ENCODE data around the gene SCIMP.
"Not testable (repeated sequence)": the region's sequence is repeated elsewhere in the genome, so short reads cannot be mapped to it uniquely, and the experiment has no call there.

Gene SCIMP

DNA sequence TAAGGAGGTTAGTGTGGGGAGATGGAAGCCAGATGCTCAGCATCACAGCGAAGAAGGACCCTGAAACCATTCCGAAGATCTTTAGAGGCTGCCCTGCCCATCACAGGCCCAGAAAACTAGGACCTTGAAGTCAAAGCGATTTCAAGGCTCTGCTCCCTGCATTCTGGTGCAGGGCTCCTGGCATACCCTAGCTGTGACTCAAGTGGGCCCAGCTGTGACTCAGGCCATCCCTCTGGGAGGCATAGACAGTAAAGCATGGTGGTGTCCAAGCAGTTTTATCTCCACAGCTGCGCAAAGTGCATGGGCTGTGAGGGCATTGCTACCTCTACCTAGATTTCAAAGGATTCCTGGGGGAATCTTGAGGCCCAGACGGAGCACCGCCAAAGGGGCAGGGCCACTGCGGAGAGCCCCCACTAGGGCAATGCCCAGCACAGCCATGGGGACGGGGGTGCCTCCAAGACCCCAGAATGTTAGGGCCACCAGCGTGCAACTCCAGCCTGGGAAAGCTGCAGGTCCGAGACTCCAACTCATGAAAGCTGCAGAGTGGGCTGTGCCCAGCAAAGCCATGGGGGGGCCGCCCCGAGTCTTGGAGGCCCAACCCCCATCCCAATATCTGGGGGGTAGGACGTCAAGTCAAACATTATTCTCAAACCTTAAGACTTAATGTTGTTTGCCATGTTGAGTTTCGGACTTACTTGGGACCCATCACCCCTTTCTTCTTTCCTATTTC is 31.3 kb downstream of the SCIMP start:
- in situ Hi-C loops (cut with HindIII; ENCODE audit: low pct_ligation_motif_present, low pct_unique_long_range_greater_than_20kb, low sequenced_read_pairs) = no loop called here

DNA sequence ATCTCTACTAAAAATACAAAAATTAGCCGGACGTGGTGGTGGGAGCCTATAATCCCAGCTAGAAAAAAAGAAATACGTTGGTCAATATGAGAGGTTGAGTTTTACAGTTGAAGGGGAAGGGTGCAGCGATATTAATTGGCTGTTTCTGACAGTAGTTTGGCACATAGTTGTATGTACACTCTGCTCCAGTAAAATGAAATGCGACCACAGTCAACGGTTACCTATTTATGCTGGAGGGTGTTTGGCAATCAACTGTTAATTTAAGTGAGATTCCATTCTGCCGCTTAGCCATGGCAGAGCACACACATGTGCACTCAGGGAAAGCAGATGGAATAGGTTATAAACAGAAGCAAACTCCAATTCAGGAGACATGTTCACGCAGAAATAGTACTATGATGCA is 33.6 kb downstream of the SCIMP start:
- in situ Hi-C loops (cut with HindIII; ENCODE audit: low pct_ligation_motif_present, low pct_unique_long_range_greater_than_20kb, low sequenced_read_pairs) = no loop called here
- DNase-seq = no peak

More for the DNA sequence above, 31.3 kb downstream of the SCIMP start:
- DNase-seq = no peak

DNA sequence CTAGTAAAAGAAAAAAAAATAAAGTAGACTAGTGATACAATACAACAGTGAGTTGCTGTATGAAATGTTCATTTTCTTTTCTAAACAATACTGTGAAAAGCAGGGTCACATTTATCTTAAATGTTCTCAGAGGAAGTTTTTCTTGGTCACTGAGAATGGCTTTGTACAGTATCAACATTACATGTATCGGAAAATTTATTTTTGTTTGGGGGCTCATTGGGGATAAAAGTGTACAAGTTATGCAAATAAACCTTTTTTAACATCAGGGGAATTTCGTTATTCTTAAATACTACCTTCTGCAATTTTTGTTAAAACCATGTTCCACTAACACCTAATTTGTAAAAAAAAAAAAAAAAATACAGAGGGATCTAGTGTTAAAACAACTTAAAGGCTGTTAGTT is 34.3 kb downstream of the SCIMP start:
- DNase-seq = no peak
- in situ Hi-C loops (cut with HindIII; ENCODE audit: low pct_ligation_motif_present, low pct_unique_long_range_greater_than_20kb, low sequenced_read_pairs) = no loop called here

DNA sequence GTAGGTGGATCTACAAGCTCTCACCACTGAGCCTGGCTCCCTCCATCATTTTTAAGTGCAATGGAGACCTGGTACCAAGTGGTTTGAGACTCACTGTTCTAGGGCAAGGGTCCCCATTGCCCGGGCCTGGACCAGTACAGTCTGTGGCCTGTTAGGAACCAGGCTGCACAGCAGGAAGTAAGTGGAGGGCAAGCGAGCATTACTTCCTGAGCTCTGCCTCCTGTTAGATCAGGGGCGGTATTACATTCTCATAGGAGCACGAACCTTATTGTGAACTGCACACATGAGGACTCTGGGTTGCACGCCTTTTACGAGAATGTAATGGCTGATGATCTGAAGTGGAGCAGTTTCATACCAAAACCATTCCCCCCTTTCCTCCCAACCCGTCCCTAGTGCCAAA is 36.2 kb downstream of the SCIMP start:
- in situ Hi-C loops (cut with HindIII; ENCODE audit: low pct_ligation_motif_present, low pct_unique_long_range_greater_than_20kb, low sequenced_read_pairs) = no loop called here
- no peak for DNase-seq

DNA sequence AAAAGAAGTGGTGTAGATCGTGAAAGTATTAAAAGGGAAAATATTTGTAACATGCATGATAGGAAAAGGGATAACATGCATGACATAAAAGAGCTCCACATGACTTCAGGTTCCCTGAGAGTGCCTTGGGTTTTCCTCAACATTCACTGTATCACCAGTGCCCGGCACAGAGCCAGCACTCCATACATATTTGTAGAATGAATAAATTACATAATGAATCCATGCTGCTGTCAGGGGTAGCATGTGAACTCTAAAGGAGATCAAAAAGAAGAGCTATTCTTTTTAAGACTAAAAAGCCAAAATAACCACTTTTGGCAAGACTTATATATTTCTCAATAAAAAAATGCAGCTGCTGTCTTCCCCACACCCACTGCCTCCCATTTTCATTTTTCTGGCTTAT is 40.3 kb downstream of the SCIMP start:
- in situ Hi-C loops (cut with HindIII; ENCODE audit: low pct_ligation_motif_present, low pct_unique_long_range_greater_than_20kb, low sequenced_read_pairs) = no loop called here
- DNase-seq = no peak

DNA sequence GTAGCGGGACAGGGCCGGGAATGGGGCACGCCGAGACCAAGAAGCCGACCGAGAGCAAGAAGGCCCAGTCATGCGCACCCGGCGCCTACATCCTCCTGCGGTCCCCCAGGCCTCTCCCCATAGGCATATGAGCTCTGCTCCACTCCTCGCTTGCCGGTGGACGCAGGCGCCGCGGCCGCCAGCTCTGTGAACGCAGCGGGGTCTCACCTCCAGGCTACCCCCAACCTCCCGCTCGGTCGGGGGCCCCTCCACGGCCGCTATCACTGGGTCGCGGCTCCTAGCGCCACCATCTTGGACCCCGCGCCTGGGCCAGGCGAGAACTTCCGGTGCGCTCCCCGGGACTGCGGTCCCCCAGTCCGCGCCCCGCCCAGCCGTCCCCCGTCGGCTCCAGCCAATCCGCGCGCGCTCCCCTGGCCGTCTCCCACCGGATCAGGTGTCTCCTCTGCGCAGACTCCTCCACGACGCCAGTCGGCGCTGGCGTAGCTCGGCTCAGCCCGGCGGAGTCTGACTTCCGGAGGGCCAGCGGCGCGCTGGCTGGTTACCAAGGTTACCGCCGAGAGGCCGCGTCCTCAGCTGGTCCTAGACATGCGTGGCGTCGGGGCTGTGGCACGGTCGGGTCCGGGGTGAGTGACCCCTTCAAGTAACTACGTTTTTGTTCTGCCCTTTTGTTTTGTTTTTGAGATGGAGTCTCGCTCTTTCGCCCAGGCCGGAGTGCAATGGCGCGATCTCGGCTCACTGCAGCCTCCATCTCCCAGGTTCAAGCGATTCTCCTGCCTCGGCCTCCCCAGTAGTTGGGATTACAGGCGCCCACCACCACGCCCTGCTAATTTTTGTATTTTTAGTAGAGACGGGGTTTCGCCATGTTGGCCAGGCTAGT is 42.9 kb downstream of the SCIMP start, which contains the start of gene ZNF594:
TSS of gene ZNF594 (minus strand) at position 328 of the 877 bp plus-strand sequence. CDS start 7,612 bp downstream, outside the sequence.
- in situ Hi-C loops (cut with HindIII; ENCODE audit: low pct_ligation_motif_present, low pct_unique_long_range_greater_than_20kb, low sequenced_read_pairs) = no loop called here
- peak; percentile 97 for DNase-seq

DNA sequence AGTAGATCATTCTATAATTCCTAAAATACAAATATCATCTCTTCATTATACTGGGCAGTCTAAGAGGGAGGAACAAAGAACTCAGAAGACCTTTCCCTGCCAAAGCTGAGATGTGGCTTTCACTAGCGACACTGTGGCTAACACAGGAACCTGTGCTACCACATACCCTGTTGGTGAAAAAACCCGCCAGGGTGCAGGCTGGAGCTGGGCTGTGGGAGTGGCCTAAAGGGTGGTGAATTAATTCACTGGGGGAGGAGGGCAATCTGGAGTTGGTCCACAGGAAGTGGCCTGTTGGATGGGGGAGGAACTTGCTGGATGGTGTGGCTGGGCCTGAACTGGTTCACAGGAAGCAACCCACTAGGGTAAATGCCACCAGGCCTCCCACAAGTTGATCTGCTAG is 50.4 kb downstream of the SCIMP start:
- in situ Hi-C loops (cut with HindIII; ENCODE audit: low pct_ligation_motif_present, low pct_unique_long_range_greater_than_20kb, low sequenced_read_pairs) = no loop called here
- DNase-seq = no peak

DNA sequence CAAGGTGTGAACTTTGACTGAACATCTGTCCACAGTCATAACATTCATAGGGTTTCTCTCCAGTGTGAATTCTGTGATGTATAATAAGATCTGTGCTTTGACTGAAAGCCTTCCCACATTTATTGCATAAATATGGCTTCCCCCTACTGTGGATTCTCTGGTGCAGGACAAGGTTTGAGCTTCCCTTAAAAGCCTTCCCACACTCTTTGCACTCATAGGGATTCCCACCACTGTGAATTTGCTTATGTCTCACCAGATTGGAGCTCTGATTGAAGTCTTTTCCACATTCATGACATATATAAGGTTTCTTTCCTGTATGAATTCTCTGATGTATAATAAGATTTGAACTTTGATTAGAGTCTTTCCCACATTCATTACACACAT is 51.3 kb downstream of the SCIMP start:
- no peak for DNase-seq
- in situ Hi-C loops (cut with HindIII; ENCODE audit: low pct_ligation_motif_present, low pct_unique_long_range_greater_than_20kb, low sequenced_read_pairs) = no loop called here

DNA sequence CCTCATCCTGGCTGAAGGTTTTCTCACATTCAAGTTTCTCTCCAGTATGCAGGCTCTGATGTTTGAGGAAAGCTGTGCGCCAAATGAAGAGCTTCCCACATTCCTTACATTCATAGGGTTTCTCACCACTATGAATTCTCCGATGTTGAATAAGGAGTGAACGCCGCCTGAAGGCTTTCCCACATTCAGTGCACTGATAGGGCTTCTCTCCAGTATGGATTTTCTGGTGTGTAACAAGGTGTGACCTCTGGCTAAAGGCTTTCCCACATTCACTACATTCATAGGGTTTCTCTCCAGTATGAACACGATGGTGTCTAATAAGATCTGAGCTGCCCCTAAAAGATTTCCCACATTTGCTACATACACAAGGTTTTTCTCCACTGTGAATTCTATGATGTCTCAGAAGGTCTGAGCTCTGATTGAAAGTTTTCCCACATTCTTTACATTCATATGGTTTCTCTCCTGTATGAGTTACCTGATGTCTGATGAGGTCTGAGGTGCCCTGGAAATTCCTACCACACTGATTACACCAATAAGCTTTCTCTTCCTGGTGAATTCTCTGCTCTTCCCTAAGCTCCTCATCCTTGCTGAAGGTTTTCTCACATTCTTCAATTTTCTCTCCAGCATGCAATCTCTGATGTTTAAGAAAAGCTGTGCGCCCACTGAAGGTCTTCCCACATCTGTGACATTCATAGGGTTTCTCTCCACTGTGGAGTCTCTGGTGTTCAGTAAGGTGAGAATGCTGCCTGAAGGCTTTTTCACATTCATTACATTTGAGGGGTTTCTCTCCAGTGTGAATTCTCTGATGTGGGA is 51.9 kb downstream of the SCIMP start:
- DNase-seq = no peak
- in situ Hi-C loops (cut with HindIII; ENCODE audit: low pct_ligation_motif_present, low pct_unique_long_range_greater_than_20kb, low sequenced_read_pairs) = no loop called here

DNA sequence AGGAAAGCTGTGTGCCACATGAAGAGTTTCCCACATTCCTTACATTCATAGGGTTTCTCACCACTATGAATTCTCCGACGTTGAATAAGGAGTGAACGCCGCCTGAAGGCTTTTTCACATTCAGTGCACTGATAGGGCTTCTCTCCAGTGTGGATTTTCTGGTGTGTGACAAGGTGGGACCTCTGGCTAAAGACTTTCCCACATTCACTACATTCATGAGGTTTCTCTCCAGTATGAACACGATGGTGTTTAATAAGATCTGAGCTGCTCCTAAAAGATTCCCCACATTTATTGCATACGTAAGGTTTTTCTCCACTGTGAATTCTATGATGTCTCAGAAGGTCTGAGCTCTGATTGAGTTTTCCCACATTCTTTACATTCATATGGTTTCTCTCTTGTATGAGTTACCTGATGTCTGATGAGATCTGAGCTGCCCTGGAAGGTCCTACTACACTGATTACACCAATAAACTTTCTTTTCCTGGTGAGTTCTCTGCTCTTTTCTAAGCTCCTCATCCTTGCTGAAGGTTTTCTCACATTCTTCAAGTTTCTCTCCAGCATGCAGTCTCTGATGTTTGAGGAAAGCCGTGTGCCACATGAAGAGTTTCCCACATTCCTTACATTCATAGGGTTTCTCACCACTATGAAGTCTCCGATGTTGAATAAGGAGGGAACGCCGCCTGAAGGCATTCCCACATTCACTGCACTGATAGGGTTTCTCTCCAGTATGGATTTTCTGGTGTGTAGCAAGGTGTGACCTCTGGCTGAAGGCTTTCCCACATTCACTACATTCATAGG is 53.0 kb downstream of the SCIMP start:
- peak; percentile 23 for DNase-seq
- in situ Hi-C loops (cut with HindIII; ENCODE audit: low pct_ligation_motif_present, low pct_unique_long_range_greater_than_20kb, low sequenced_read_pairs) = no loop called here

DNA sequence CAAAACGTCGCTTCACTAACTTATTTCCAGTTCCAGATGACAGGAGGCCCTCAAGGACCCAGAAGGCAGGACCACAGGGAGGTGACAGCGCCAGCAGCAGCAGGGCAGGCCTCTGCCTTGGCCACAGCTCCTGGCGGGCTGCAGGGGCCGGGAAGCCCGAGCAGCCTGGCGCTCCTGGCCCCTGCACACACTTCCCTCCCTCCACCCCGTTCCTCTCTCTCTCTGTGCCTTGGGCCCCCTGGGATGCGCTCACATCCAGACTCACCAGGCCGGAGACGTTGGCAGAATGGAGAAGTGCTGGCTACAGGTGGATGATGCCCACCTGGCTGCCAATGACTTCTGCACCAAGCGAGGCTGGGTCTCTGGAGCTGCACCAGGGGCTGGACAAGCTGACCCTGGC is 55.7 kb downstream of the SCIMP start:
- in situ Hi-C loops (cut with HindIII; ENCODE audit: low pct_ligation_motif_present, low pct_unique_long_range_greater_than_20kb, low sequenced_read_pairs) = no loop called here
- DNase-seq = no peak

DNA sequence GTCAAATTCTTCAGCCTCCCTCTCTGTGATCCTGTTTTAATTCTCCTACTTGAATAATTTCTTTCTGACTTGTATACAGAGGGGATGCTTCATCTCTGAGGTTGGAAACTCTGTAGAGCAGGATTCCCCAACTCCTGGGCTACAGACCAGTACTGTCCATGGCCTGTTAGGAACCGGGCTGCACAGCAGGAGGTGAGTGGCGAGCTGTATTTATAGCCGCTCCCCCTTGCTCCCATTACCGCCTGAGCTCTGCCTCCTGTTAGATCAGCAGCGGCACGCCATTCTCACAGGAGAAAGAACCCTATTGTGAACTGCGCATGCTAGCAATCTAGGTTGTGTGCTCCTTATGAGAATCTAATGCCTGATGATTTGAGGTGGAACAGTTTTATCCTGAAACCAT is 59.6 kb downstream of the SCIMP start:
- in situ Hi-C loops (cut with HindIII; ENCODE audit: low pct_ligation_motif_present, low pct_unique_long_range_greater_than_20kb, low sequenced_read_pairs); DNase-seq: not testable (repeated sequence)

DNA sequence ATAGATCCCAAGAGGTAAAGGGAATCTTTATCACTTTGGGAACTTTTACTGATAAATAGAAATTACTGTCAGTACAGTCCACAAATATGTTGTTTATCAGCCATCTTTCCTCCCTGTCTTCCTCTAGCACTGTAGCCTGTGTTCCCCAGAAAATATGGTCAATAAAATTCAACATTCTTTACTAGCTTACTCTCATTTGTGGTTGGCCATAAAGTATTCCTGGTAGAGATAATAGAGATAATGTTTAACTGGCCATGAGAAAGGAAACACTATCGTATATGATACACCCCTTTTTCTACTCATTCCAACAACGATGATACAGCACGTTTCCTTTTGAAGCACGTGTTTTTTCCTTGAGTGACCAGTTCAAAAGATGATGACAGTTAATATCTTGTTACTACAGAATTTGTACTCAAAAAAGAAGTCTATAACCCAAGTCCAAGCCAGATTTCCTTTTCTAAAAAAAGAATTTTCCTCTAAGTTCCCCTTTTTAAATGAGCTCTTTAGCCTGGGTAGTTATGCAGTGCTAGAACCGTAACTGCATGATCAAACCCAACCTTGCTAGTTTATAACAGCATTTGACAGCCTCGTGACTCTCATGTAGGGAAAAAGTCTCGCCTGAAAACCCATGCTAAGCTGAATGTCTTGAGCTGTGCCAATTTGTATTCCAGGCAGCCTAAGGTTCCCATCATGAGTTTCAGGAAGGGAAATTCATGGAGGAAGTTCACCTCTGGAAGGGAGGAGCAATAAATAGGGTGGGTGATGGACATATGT is 68.7 kb downstream of the SCIMP start:
- DNase-seq; in situ Hi-C loops (cut with HindIII; ENCODE audit: low pct_ligation_motif_present, low pct_unique_long_range_greater_than_20kb, low sequenced_read_pairs): not testable (repeated sequence)

DNA sequence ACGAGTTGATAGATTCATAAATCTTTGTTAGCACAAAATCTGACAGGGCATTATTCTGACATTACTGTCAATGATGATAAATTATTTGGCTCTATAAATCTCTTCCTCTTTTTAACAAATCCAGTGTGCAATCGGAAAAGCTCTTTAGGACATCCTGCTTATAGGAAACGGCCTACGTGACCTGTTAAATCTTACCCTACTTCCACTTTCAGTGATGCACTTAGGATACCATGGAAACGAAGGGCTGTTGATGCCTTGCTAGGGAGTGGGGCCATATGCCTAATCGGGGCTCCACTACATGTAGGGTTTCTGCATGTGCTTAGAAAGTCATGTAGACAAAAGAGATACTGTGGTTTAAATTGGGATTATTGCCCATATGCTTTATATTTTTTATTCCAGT is 70.2 kb downstream of the SCIMP start:
- DNase-seq = no peak
- in situ Hi-C loops (cut with HindIII; ENCODE audit: low pct_ligation_motif_present, low pct_unique_long_range_greater_than_20kb, low sequenced_read_pairs) = no loop called here

DNA sequence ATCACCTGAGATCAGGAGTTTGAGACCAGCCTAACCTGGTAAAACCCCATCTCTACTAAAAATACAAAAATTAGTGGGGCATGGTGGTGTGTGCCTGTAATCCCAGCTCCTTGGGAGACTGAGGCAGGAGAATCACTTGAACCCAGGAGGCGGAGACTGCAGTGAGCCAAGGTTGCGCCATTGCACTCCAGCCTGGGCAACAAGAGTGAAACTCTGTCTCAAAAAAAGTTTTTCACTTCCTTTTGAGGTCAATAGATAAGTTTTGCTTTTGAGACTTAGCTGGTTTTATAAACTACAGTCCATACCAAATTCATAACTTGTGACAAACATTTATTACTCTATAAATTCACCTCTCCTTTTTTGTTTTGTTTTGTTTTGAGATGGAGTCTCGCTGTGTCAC is 72.9 kb downstream of the SCIMP start:
- DNase-seq; in situ Hi-C loops (cut with HindIII; ENCODE audit: low pct_ligation_motif_present, low pct_unique_long_range_greater_than_20kb, low sequenced_read_pairs): not testable (repeated sequence)

DNA sequence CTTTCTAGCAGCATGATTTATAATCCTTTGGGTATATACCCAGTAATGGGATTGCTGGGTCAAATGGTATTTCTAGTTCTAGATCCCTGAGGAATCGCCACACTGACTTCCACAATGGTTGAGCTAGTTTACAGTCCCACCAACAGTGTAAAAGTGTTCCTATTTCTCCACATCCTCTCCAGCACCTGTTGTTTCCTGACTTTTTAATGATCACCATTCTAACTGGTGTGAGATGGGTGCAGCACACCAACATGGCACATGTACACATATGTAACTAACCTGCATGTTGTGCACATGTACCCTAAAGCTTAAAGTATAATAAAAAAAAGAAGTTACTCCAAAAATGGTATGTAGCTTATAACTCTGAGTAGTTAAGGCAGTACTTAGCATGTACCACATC is 74.0 kb downstream of the SCIMP start:
- DNase-seq; in situ Hi-C loops (cut with HindIII; ENCODE audit: low pct_ligation_motif_present, low pct_unique_long_range_greater_than_20kb, low sequenced_read_pairs): not testable (repeated sequence)
